Measurements from ENCODE around the gene WDR72.

The WDR72 gene

GRCh38 chr15:53527996-53528395 lies 231.5 kb downstream of the WDR72 start:
- no peak for DNase-seq

GRCh38 chr15:53525894-53526293 lies 233.6 kb downstream of the WDR72 start:
- no peak for DNase-seq

- no peak for DNase-seq
Measured at GRCh38 chr15:53522991-53523390, 236.5 kb downstream of the WDR72 start.

- DNase-seq, result no peak
Measured at GRCh38 chr15:53520996-53521395, 238.5 kb downstream of the WDR72 start.

- no peak for DNase-seq
Measured at GRCh38 chr15:53513431-53513830, 246.0 kb downstream of the WDR72 start.

- no peak for DNase-seq
Measured at GRCh38 chr15:53512029-53512428, 247.4 kb downstream of the WDR72 start.

GRCh38 chr15:53511175-53511574 lies 248.3 kb downstream of the WDR72 start:
- no peak for DNase-seq

GRCh38 chr15:53506370-53506769 lies 253.1 kb downstream of the WDR72 start:
- no peak for DNase-seq

- no peak for DNase-seq
Measured at GRCh38 chr15:53498996-53499395, 260.5 kb downstream of the WDR72 start.

GRCh38 chr15:53490341-53490740 lies 269.1 kb downstream of the WDR72 start:
- DNase-seq, result no peak

GRCh38 chr15:53482055-53482454 lies 277.4 kb downstream of the WDR72 start:
- no peak for DNase-seq

- no peak for DNase-seq
Measured at GRCh38 chr15:53477981-53478766, 281.3 kb downstream of the WDR72 start.

GRCh38 chr15:53473886-53474285 lies 285.6 kb downstream of the WDR72 start:
- DNase-seq, result no peak

GRCh38 chr15:53473435-53473834 lies 286.0 kb downstream of the WDR72 start:
- DNase-seq, result no peak

GRCh38 chr15:53472883-53473282 lies 286.6 kb downstream of the WDR72 start:
- DNase-seq, result no peak

GRCh38 chr15:53472210-53472609 lies 287.3 kb downstream of the WDR72 start:
- no peak for DNase-seq

GRCh38 chr15:53470743-53471142 lies 288.7 kb downstream of the WDR72 start:
- DNase-seq, result no peak

- no peak for DNase-seq
Measured at GRCh38 chr15:53469422-53469821, 290.0 kb downstream of the WDR72 start.

All from CD4-positive, alpha-beta T cell treated with Interleukin-6 for 4 hours (primary cell).